Ascending aorta (tissue), 2 donors: ENCODE data around the gene ZNF497. TPM values are rescaled to one million over a fixed set of nuclear protein-coding genes. Genes with fewer than 3 reads are reported as not detected.
"Not testable (repeated sequence)": the region's sequence is repeated elsewhere in the genome, so short reads cannot be mapped to it uniquely, and the experiment has no call there.

Source experiments
- DNase-seq, 2 donors: peaks; one replicate each; pipeline ENCODE4 v3.0.0-alpha.2; 2019; ENCODE audit warnings: low spot score in 2 of 2
- H3K27ac ChIP-seq, 2 donors: fragments of 200-600 bp; sonication (generic); one replicate each; pipeline ENCODE4 v1.5.1; 2016 to 2017; ENCODE audit warnings: mild to moderate bottlenecking in 1 of 2
- H3K27me3 ChIP-seq: fragments of 200-600 bp; sonication (generic); one replicate; pipeline ENCODE4 v1.5.1; 2017
- H3K36me3 ChIP-seq, 2 donors: fragments of 200-600 bp; sonication (generic); one replicate each; pipeline ENCODE4 v1.5.1; 2016
- H3K4me1 ChIP-seq, 2 donors: fragments of 200-600 bp; sonication (generic); one replicate each; pipeline ENCODE4 v1.5.1; 2016 to 2017; ENCODE audit warnings: mild to moderate bottlenecking in 1 of 2
- H3K4me3 ChIP-seq, 2 donors: fragments of 200-600 bp; sonication (generic); one replicate each; pipeline ENCODE4 v1.5.1; 2016 to 2017; ENCODE audit warnings: mild to moderate bottlenecking in 1 of 2
- H3K9me3 ChIP-seq, 2 donors: fragments of 200-600 bp; sonication (generic); one replicate each; pipeline ENCODE4 v1.5.1; 2016
- CTCF ChIP-seq, 3 experiments: fragments of 200-600 bp in 2 of 3; fragments of 450-650 bp in 1 of 3; sonication (generic) in 2 of 3; IDR thresholded peaks; one replicate each; pipeline ENCODE4 v1.5.1; 2016 to 2019; ENCODE audit warnings: antibody characterized with exemption in 3 of 3, mild to moderate bottlenecking in 1 of 3, moderate library complexity in 1 of 3
- intact Hi-C: fragments of 100-400 bp; cut with DNase I; formaldehyde crosslinking; loops from one replicate; pipeline ENCODE4 v1.15.1; 2023
- total RNA-seq: library from RNA; depleted of rRNA; stranded (reverse); fragments of >200 nt; gene quantifications from one replicate; pipeline ENCODE4 v1.1.0, GENCODE V29; 2016

Gene ZNF497
- total RNA-seq, 1 donor from 2014 or later = not detected

GRCh38 chr19:58317476-58318072 lies 45.0 kb downstream of the ZNF497 start:
- Histone ChIP-seq H3K4me1 (no peaks in the 10 kb centered on the region), H3K27me3 (no peaks in the 10 kb centered on the region), H3K27ac (no peak overlapping the region), H3K36me3 (peaks cover 34 to 50% of the 10 kb centered on the region in 2 donors), H3K9me3 (no peaks in the 10 kb centered on the region), H3K4me3 (no peak overlapping the region)
- intact Hi-C loops = no loop called here
- DNase-seq = no peak
- no peak for TF ChIP-seq CTCF (IDR thresholded peaks at IDR 0.05)

- Histone ChIP-seq H3K9me3 (no peaks in the 10 kb centered on the region), H3K27me3 (no peaks in the 10 kb centered on the region), H3K27ac (no peak overlapping the region), H3K4me3 (no peak overlapping the region), H3K4me1 (no peaks in the 10 kb centered on the region), H3K36me3 (peaks cover 41 to 66% of the 10 kb centered on the region in 2 donors)
- DNase-seq = no peak
- intact Hi-C loops = no loop called here
- TF ChIP-seq CTCF (IDR thresholded peaks at IDR 0.05) = no peak
Measured at GRCh38 chr19:58315580-58315979, 47.0 kb downstream of the ZNF497 start.

GRCh38 chr19:58311345-58311865 lies 51.1 kb downstream of the ZNF497 start:
- no peak for DNase-seq
- Histone ChIP-seq H3K36me3 (peaks cover 35 to 88% of the 10 kb centered on the region in 2 donors), H3K27me3 (no peaks in the 10 kb centered on the region), H3K4me1 (no peaks in the 10 kb centered on the region), H3K9me3 (peaks cover 0 to 8% of the 10 kb centered on the region in 2 donors), H3K27ac (no peak overlapping the region), H3K4me3 (no peak overlapping the region)
- TF ChIP-seq CTCF (IDR thresholded peaks at IDR 0.05) = no peak
- intact Hi-C loops = no loop called here

GRCh38 chr19:58310685-58311084 lies 51.9 kb downstream of the ZNF497 start:
- intact Hi-C loops, H3K27ac ChIP-seq, H3K4me1 ChIP-seq, H3K9me3 ChIP-seq, DNase-seq, H3K27me3 ChIP-seq, H3K4me3 ChIP-seq: not testable (repeated sequence)
- TF ChIP-seq CTCF (IDR thresholded peaks at IDR 0.05) = peak in 2 of 3 experiments; percentile 23 to 45
- H3K36me3 ChIP-seq = peaks cover 33 to 81% of the 10 kb centered on the region in 2 donors

- Histone ChIP-seq H3K4me3 (no peak overlapping the region), H3K27me3 (no peaks in the 10 kb centered on the region), H3K9me3 (peaks cover 0 to 13% of the 10 kb centered on the region in 2 donors), H3K36me3 (peaks cover 8 to 52% of the 10 kb centered on the region in 2 donors), H3K4me1 (peaks cover 0 to 7% of the 10 kb centered on the region in 2 donors), H3K27ac (no peak overlapping the region)
- no peak for DNase-seq
- intact Hi-C loops = loop anchor here (5.0 to 10.0 kb wide), 2 partner anchors 123 to 1465 kb away; partner anchors contain the start of genes PEG3, ZIM2 and ZNF274
- no peak for TF ChIP-seq CTCF (IDR thresholded peaks at IDR 0.05)
Measured at GRCh38 chr19:58307736-58308135, 54.8 kb downstream of the ZNF497 start.
